Heart left ventricle (tissue), 16 donors: ENCODE results near the gene ID3. TPM values are rescaled to one million over a fixed set of nuclear protein-coding genes. Genes with fewer than 3 reads are reported as not detected.

Experiments
- ATAC-seq, 4 donors: fragments of 200-7000 bp; cut with Tn5 transposase; one replicate each; pipeline ENCODE4 v1.9.1; 2020 to 2022; ENCODE audit warnings: moderate library complexity in 4 of 4, mild to moderate bottlenecking in 3 of 4, moderate number of reproducible peaks in 1 of 4
- DNase-seq, 5 donors: peaks; one replicate each; pipeline ENCODE4 v3.0.0-alpha.2; 2020
- H3K27ac ChIP-seq, 12 donors: fragments of 200-600 bp; sonication (generic) in 4 of 12; one replicate each; pipeline versions ENCODE4 v1.5.0 to v1.8.0; 2016 to 2022; ENCODE audit warnings: mild to moderate bottlenecking in 2 of 12
- H3K27me3 ChIP-seq, 9 donors: fragments of 200-600 bp; sonication (generic) in 2 of 9; one replicate each; pipeline versions ENCODE4 v1.5.1 to v1.8.0; 2016 to 2022; ENCODE audit warnings: mild to moderate bottlenecking in 3 of 9
- H3K36me3 ChIP-seq, 9 donors: fragments of 200-600 bp; sonication (generic) in 2 of 9; one replicate each; pipeline versions ENCODE4 v1.5.0 to v1.8.0; 2018 to 2022; ENCODE audit warnings: mild to moderate bottlenecking in 2 of 9
- H3K4me1 ChIP-seq, 12 donors: fragments of 200-600 bp; sonication (generic) in 4 of 12; one replicate each; pipeline versions ENCODE4 v1.5.0 to v1.8.0; 2016 to 2022; ENCODE audit warnings: mild to moderate bottlenecking in 3 of 12
- H3K4me3 ChIP-seq, 12 donors: fragments of 200-600 bp; sonication (generic) in 4 of 12; one replicate each; pipeline versions ENCODE4 v1.5.0 to v1.8.0; 2017 to 2022; ENCODE audit warnings: mild to moderate bottlenecking in 9 of 12, moderate library complexity in 4 of 12
- H3K9me3 ChIP-seq, 12 donors: fragments of 200-600 bp; sonication (generic) in 4 of 12; one replicate each; pipeline versions ENCODE4 v1.5.0 to v1.8.0; 2016 to 2022; ENCODE audit warnings: mild to moderate bottlenecking in 1 of 12
- POLR2A ChIP-seq, 2 donors: fragments of 450-650 bp; IDR thresholded peaks; one replicate each; pipeline ENCODE4 v1.6.1; 2017; ENCODE audit warnings: antibody characterized with exemption in 2 of 2, mild to moderate bottlenecking in 2 of 2, moderate library complexity in 2 of 2
- WGBS, 4 donors: extraction: QIAGEN DNeasy Blood & Tissue Kit in 2 of 4; methylation state at CpG; one replicate each; pipeline versions ENCODE4 v1.1.5 to v1.1.7; 2013 to 2018; 5-methylcytosine and 5-hydroxymethylcytosine counted together
- intact Hi-C, 10 donors: fragments of 100-400 bp; cut with DNase I; formaldehyde crosslinking; loops; one replicate each; pipeline versions ENCODE4 v1.11.1 to v1.14.2; 2022
- polyA plus RNA-seq, 2 donors: library from polyadenylated mRNA; stranded (reverse); fragments of 200-250 nt; gene quantifications; one replicate each; pipeline ENCODE4 v1.2.3, GENCODE V29; 2013
- total RNA-seq, 9 donors: library from RNA; depleted of rRNA in 2 of 9; stranded (reverse); fragments of >200 nt in 2 of 9; fragmentation: NEBNext Ultra II Directional in 3 of 9; extraction: Animal tissue kit (Norgen Biotek cat#: 25700) in 3 of 9; gene quantifications; one replicate each; pipeline versions ENCODE4 v1.1.0 to v1.2.4, GENCODE V29; 2016 to 2023
- TF ChIP-seq, protein P1 (sequence below), 12 donors: fragments of 200-600 bp; sonication (generic) in 4 of 12; IDR thresholded peaks; one replicate each; pipeline versions ENCODE4 v1.5.0 to v1.8.0; 2018 to 2022; ENCODE audit warnings: antibody characterized with exemption in 12 of 12, mild to moderate bottlenecking in 5 of 12
- donor health status: ischemic (EF 13 %, LVEDD 7.1; RV severe dilation, severe dysfunction).
- donor health status: healthy with polysubstance abuse.
- donor health status: DM: no; HTN: yes; CAD: no.
- donor health status: DM: no; HTN: no; CAD: no.
- donor health status: ischemic (EF 25% LVEDD 6.9; RV normal size, moderate dysfunction).
- donor health status: ischemic (EF 25% LVEDD 5.7; RV mildly dilated, moderate dysfunction).
- donor health status: healthy.
- donor health status: DM: yes; HTN: yes; CAD: no.
- donor health status: ischemic (EF 35%, LVEDD 5.7; RV mildly dilated, moderate dysfunction).
- donor health status: nonischemic (EF 11% LVEDD 7.7; RV severe dilation, severe dysfunction).
- donor health status: DM: yes; HTN: yes; CAD: no.
- donor health status: PGD.
- donor health status: ischemic (EF 29% LVEDD 5.4; RV normal size, mild dysfunction).
- donor health status: nonischemic (EF 23%, LVEDD 6.1; RV moderate dilation, normal function).

The ID3 gene
- total and polyA plus RNA-seq, 11 donors = 55.3 to 185 (median 91.0) TPM

DNA sequence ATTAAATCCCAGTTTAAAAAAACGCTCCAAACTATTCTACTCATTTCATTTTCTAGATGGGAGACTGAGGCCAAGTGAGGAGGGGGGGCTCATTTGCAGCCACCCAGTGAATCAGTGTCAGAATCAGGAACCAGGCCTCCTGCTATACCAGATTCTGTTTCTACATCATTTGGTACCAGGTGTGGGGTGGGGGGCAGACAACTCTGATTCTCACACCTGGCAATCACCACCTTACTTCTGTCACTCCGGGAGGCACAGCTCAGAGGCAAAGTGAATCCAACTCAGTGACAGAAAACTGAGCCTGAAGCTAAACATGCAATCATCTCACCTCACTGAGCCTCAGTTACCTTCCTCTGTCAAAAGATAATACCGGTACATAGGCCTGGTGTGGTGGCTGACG, 23.5 kb upstream of the ID3 start:
- peak overlapping the region in 2 of 12 donors; percentile 60 to 73 for H3K27ac ChIP-seq
- H3K4me3 ChIP-seq = no peak overlapping the region
- WGBS, 4 donors = 90 to 97% (median 91%) methylated on average over 4 of the region's 4 CpGs
- no peak for TF ChIP-seq POLR2A (IDR thresholded peaks at IDR 0.05)
- TF ChIP-seq, protein P1, sequence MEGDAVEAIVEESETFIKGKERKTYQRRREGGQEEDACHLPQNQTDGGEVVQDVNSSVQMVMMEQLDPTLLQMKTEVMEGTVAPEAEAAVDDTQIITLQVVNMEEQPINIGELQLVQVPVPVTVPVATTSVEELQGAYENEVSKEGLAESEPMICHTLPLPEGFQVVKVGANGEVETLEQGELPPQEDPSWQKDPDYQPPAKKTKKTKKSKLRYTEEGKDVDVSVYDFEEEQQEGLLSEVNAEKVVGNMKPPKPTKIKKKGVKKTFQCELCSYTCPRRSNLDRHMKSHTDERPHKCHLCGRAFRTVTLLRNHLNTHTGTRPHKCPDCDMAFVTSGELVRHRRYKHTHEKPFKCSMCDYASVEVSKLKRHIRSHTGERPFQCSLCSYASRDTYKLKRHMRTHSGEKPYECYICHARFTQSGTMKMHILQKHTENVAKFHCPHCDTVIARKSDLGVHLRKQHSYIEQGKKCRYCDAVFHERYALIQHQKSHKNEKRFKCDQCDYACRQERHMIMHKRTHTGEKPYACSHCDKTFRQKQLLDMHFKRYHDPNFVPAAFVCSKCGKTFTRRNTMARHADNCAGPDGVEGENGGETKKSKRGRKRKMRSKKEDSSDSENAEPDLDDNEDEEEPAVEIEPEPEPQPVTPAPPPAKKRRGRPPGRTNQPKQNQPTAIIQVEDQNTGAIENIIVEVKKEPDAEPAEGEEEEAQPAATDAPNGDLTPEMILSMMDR (IDR thresholded peaks at IDR 0.05) = no peak
- H3K36me3 ChIP-seq = no peaks in the 10 kb centered on the region
- no peaks in the 10 kb centered on the region for H3K27me3 ChIP-seq
- no peak for ATAC-seq
- peaks cover 0 to 31% (median 12%) of the 10 kb centered on the region in 12 donors for H3K4me1 ChIP-seq
- H3K9me3 ChIP-seq = no peaks in the 10 kb centered on the region
- no peak for DNase-seq
- intact Hi-C loops = loop anchor here in 2 of 10 donors (5.0 kb wide), 2 partner anchors 34 to 49 kb away; no protein-coding TSS in a partner anchor

DNA sequence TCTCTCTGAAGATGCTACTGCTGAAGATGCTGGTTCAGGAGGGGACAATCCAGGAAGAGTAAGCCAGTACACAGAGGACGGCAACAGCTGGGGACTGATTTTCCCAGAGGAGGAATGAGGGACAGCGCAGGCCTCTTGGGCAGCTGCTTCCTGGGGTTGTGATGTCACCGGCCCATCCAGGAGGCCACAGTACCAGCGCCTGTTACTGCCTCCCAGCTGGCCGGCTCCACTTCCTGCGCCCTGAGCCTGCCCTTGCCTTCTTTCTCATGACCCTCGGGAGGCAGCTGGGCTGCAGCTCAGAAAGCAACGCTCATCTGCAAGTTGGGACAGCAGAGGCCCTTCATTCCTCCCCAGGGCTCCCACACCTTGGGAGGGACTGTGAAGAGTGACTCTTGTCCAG, 21.9 kb upstream of the ID3 start:
- DNase-seq (peak; percentile 72 to 84 (median 82)), ATAC-seq (peak; percentile 58 to 79 (median 67))
- no peaks in the 10 kb centered on the region for H3K36me3 ChIP-seq
- H3K27me3 ChIP-seq = no peaks in the 10 kb centered on the region
- H3K9me3 ChIP-seq = no peaks in the 10 kb centered on the region
- peaks cover 0 to 47% (median 25%) of the 10 kb centered on the region in 12 donors for H3K4me1 ChIP-seq
- H3K4me3 ChIP-seq = no peak overlapping the region
- TF ChIP-seq, protein P1 (IDR thresholded peaks at IDR 0.05) = no peak
- intact Hi-C loops = loop anchor here in 2 of 10 donors (5.0 kb wide), 2 partner anchors 36 to 51 kb away; no protein-coding TSS in a partner anchor
- peak overlapping the region in 11 of 12 donors; percentile 13 to 76 (median 60) for H3K27ac ChIP-seq
- 25 to 57% (median 51%) methylated on average over 5 to 8 of the region's 8 CpGs for WGBS, 4 donors

DNA sequence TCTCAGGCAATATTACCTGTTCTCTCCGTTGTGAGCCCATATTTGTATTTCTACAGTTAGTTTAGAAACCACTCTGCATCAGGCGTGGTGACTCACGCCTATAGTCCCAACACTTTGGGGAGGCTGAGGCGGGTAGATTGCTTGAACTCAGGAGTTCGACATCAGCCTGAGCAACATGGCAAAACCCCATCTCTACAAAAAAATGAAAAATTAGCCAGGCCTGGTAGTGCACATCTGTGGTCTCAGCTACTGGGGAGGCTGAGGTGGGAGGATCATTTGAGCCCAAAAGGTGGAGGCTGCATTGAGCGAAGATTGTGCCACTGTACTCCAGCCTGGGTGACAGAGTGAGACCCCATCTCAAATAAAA, 19.7 kb upstream of the ID3 start:
- TF ChIP-seq POLR2A (IDR thresholded peaks at IDR 0.05) = no peak
- TF ChIP-seq, protein P1 (IDR thresholded peaks at IDR 0.05) = no peak
- intact Hi-C loops = no loop called here
- 92 to 97% (median 94%) methylated on average over 6 of the region's 6 CpGs for WGBS, 4 donors

DNA sequence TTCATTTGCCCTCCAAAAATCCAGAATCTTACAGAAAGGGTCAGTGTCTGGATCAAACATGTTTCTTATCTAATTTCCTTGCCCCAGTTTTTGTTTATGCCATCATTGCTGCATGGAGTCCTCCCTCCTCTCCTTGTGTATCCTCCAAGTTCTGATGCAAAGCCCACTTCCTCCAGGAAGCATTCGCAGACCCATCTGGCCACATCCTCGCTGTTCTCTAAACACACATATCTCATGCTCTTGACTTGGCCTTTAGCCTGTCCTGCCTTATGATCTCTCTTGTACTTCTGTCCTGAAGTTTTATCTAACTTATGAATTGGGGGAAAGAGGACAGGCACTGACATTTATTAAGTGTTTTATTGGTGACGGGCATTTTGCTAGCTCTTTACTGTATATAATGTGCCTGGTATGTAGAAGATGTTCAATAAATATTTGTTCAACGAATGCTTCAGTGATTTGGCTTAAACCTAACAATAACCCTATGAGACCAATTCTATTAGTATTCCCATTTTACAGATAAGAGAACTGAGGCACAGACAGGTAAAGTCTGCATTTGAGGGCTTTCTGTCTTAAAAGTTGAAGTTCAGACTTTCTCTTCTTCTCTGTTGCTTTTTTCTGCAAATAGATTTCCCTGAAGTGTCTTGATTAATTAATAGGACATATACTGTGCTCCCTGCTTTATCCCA, 19.2 kb upstream of the ID3 start:
- 55 to 76% (median 61%) methylated on average over 4 of the region's 4 CpGs for WGBS, 4 donors

More for the DNA sequence above, 19.7 kb upstream of the ID3 start:
- no peaks in the 10 kb centered on the region for H3K9me3 ChIP-seq
- no peaks in the 10 kb centered on the region for H3K27me3 ChIP-seq
- H3K27ac ChIP-seq = peak overlapping the region in 10 of 12 donors; percentile 5 to 87 (median 79)
- H3K36me3 ChIP-seq = no peaks in the 10 kb centered on the region
- DNase-seq = no peak
- peaks cover 0 to 53% (median 34%) of the 10 kb centered on the region in 12 donors for H3K4me1 ChIP-seq
- no peak for ATAC-seq
- H3K4me3 ChIP-seq = no peak overlapping the region

More for the DNA sequence above, 19.2 kb upstream of the ID3 start:
- H3K36me3 ChIP-seq = no peaks in the 10 kb centered on the region
- H3K4me1 ChIP-seq = peaks cover 0 to 53% (median 34%) of the 10 kb centered on the region in 12 donors
- no peak overlapping the region for H3K4me3 ChIP-seq
- intact Hi-C loops = no loop called here
- no peaks in the 10 kb centered on the region for H3K9me3 ChIP-seq
- no peak for TF ChIP-seq POLR2A (IDR thresholded peaks at IDR 0.05)
- TF ChIP-seq, protein P1 (IDR thresholded peaks at IDR 0.05) = no peak
- H3K27ac ChIP-seq = peak overlapping the region; percentile 5 to 87 (median 79)
- no peak for ATAC-seq
- DNase-seq = no peak
- no peaks in the 10 kb centered on the region for H3K27me3 ChIP-seq
